HG02981 (cell line): ENCODE data around the gene ETFDH.
"Not testable (repeated sequence)": the region's sequence is repeated elsewhere in the genome, so short reads cannot be mapped to it uniquely, and the experiment has no call there.

Experiments
- ATAC-seq: cut with Tn5 transposase; IDR thresholded peaks from one replicate; pipeline ENCODE4 v1.9.1; 2021; ENCODE audit warnings: mild to moderate bottlenecking, moderate library complexity; ENCODE audit not compliant: unreplicated experiment

The ETFDH gene

GRCh38 chr4:158676076-158676475, 4.0 kb downstream of the ETFDH start:
- no peak for ATAC-seq

GRCh38 chr4:158678767-158679166, 6.7 kb downstream of the ETFDH start:
- ATAC-seq, result no peak

- no peak for ATAC-seq
These were observed 9.5 kb downstream of the ETFDH start for GRCh38 chr4:158681629-158682028.

- no peak for ATAC-seq
These were observed 10.0 kb downstream of the ETFDH start for GRCh38 chr4:158682066-158682465.

- no peak for ATAC-seq
These were observed 16.7 kb downstream of the ETFDH start for GRCh38 chr4:158688813-158689212.

- no peak for ATAC-seq
These were observed 32.2 kb downstream of the ETFDH start for GRCh38 chr4:158704274-158704673.

- ATAC-seq, result no peak
These were observed 38.7 kb downstream of the ETFDH start for GRCh38 chr4:158710814-158711213.

- not testable (repeated sequence) for ATAC-seq
These were observed 40.5 kb downstream of the ETFDH start for GRCh38 chr4:158712622-158713021.

- ATAC-seq, result no peak
These were observed 42.8 kb downstream of the ETFDH start for GRCh38 chr4:158714937-158715336.

GRCh38 chr4:158715802-158716201, 43.7 kb downstream of the ETFDH start:
- no peak for ATAC-seq

- ATAC-seq, result no peak
These were observed 49.6 kb downstream of the ETFDH start for GRCh38 chr4:158721680-158722079.

GRCh38 chr4:158722291-158722916, 50.3 kb downstream of the ETFDH start:
- ATAC-seq, result peak; percentile 14

- peak; percentile 96 for ATAC-seq
These were observed 51.1 kb downstream of the ETFDH start, which contains the start of gene PPID for GRCh38 chr4:158722917-158723793. Gene PPID (minus strand): TSS chr4:158723396. CDS start chr4:158723288, 108 bp downstream.

- no peak for ATAC-seq
These were observed 52.5 kb downstream of the ETFDH start for GRCh38 chr4:158724637-158725036.

GRCh38 chr4:158726633-158727032, 54.5 kb downstream of the ETFDH start:
- ATAC-seq, result no peak

- no peak for ATAC-seq
These were observed 56.1 kb downstream of the ETFDH start for GRCh38 chr4:158728236-158728635.

- ATAC-seq, result peak; percentile 90
These were observed 57.8 kb downstream of the ETFDH start for GRCh38 chr4:158729716-158730559.

GRCh38 chr4:158738866-158739265, 66.8 kb downstream of the ETFDH start:
- ATAC-seq, result no peak

GRCh38 chr4:158739600-158739999, 67.5 kb downstream of the ETFDH start:
- ATAC-seq, result no peak

GRCh38 chr4:158741326-158742021, 69.4 kb downstream of the ETFDH start:
- ATAC-seq, result no peak

GRCh38 chr4:158746537-158746936, 74.4 kb downstream of the ETFDH start:
- ATAC-seq, result not testable (repeated sequence)
